Neural cell (in vitro differentiated cells): ENCODE data around the gene VSTM4. TPM values are rescaled to one million over a fixed set of nuclear protein-coding genes. Genes with fewer than 3 reads are reported as not detected.

Experiments used
- H2AFZ ChIP-seq: fragments of 200-600, 300-800 bp; sonication (generic), shearing (Covaris generic); 2 replicates; pipeline ENCODE4 v1.6.0; 2014; ENCODE audit warnings: low read depth, mild to moderate bottlenecking, antibody characterized with exemption, low read length, moderate library complexity
- H3F3A ChIP-seq: fragments of 200-600 bp; shearing (Covaris generic); 2 replicates; pipeline ENCODE4 v1.6.1; 2016; ENCODE audit warnings: mild to moderate bottlenecking, moderate library complexity, mixed read lengths, antibody characterized with exemption, low read length; ENCODE audit not compliant: insufficient read depth, poor library complexity, severe bottlenecking
- H3K27ac ChIP-seq: fragments of 200-600, 300-800 bp; sonication (generic), shearing (Covaris generic); 2 replicates; pipeline ENCODE4 v1.5.1; 2014; ENCODE audit warnings: mild to moderate bottlenecking, low read length, moderate library complexity
- H3K27me3 ChIP-seq: fragments of 300-800, 200-600 bp; sonication (generic), shearing (Covaris generic); 2 replicates; pipeline ENCODE4 v1.6.0; 2014; ENCODE audit warnings: mild to moderate bottlenecking, low read depth, low read length, moderate library complexity; ENCODE audit not compliant: insufficient read depth
- H3K36me3 ChIP-seq: fragments of 300-800, 200-600 bp; sonication (generic), shearing (Covaris generic); 2 replicates; pipeline ENCODE4 v1.5.1; 2014; ENCODE audit warnings: mild to moderate bottlenecking, antibody characterized with exemption, low read length, moderate library complexity; ENCODE audit not compliant: insufficient read depth
- H3K4me2 ChIP-seq: fragments of 300-800, 200-600 bp; sonication (generic), shearing (Covaris generic); 2 replicates; pipeline ENCODE4 v1.6.0; 2014; ENCODE audit warnings: mild to moderate bottlenecking, low read length
- H3K4me3 ChIP-seq: fragments of 300-800, 200-600 bp; sonication (generic), shearing (Covaris generic); 2 replicates; pipeline ENCODE4 v1.5.1; 2014; ENCODE audit warnings: mild to moderate bottlenecking, low read length, moderate library complexity
- H3K79me2 ChIP-seq: fragments of 200-600 bp; shearing (Covaris generic); replicated peaks from 2 replicates; pipeline ENCODE4 v1.6.0; 2014; ENCODE audit warnings: mild to moderate bottlenecking, low read length, moderate library complexity; ENCODE audit not compliant: insufficient read depth
- H3K9ac ChIP-seq: fragments of 300-800, 200-600 bp; sonication (generic), shearing (Covaris generic); 2 replicates; pipeline ENCODE4 v1.6.1; 2016; ENCODE audit warnings: mild to moderate bottlenecking, low read length, mixed read lengths
- H3K9me2 ChIP-seq: fragments of 200-600 bp; shearing (Covaris generic); 2 replicates; pipeline ENCODE4 v1.6.1; 2016; ENCODE audit warnings: mild to moderate bottlenecking, low read length, mixed read lengths; ENCODE audit not compliant: insufficient read depth
- H3K9me3 ChIP-seq: fragments of 200-600, 300-800 bp; sonication (generic), shearing (Covaris generic); 2 replicates; pipeline ENCODE4 v1.6.1; 2016; ENCODE audit warnings: mild to moderate bottlenecking, mixed run types, low read length, moderate library complexity, mixed read lengths
- H4K20me1 ChIP-seq: fragments of 200-600 bp; shearing (Covaris generic); 2 replicates; pipeline ENCODE4 v1.6.1; 2016; ENCODE audit warnings: mild to moderate bottlenecking, mixed run types; ENCODE audit not compliant: insufficient read depth
- CTCF ChIP-seq: fragments of 450-650 bp; IDR thresholded peaks from 2 replicates; pipeline ENCODE4 v1.5.1; 2014; ENCODE audit warnings: antibody characterized with exemption, mild to moderate bottlenecking, moderate library complexity; ENCODE audit not compliant: poor library complexity, severe bottlenecking
- EP300 ChIP-seq: fragments of 450-650 bp; conservative IDR thresholded peaks from 2 replicates; pipeline ENCODE4 v1.6.1; 2014; ENCODE audit warnings: antibody characterized with exemption, mild to moderate bottlenecking, moderate library complexity; ENCODE audit not compliant: poor library complexity, severe bottlenecking
- EZH2 ChIP-seq: fragments of 200-600, 300-800 bp; shearing (Covaris generic), sonication (generic); IDR thresholded peaks from 2 replicates; pipeline ENCODE4 v1.6.1; 2014; ENCODE audit warnings: antibody characterized with exemption, low read length, borderline replicate concordance, mild to moderate bottlenecking; ENCODE audit not compliant: insufficient read depth, poor library complexity, severe bottlenecking
- MXI1 ChIP-seq: fragments of 450-650 bp; conservative IDR thresholded peaks from 2 replicates; pipeline ENCODE4 v1.6.1; 2014; ENCODE audit warnings: antibody characterized with exemption, mild to moderate bottlenecking; ENCODE audit not compliant: poor library complexity, severe bottlenecking
- POLR2AphosphoS5 ChIP-seq: IDR thresholded peaks from 2 replicates; pipeline ENCODE4 v1.6.1; 2012
- RAD21 ChIP-seq: fragments of 450-650 bp; conservative IDR thresholded peaks from 2 replicates; pipeline ENCODE4 v1.6.1; 2014; ENCODE audit warnings: antibody characterized with exemption, mild to moderate bottlenecking, moderate library complexity
- REST ChIP-seq: IDR thresholded peaks from 2 replicates; pipeline ENCODE4 v1.6.1; 2012; ENCODE audit warnings: borderline replicate concordance
- SMC3 ChIP-seq: fragments of 450-650 bp; conservative IDR thresholded peaks from 2 replicates; pipeline ENCODE4 v1.6.1; 2014; ENCODE audit warnings: antibody characterized with exemption, mild to moderate bottlenecking, moderate library complexity; ENCODE audit not compliant: poor library complexity
- TAF1 ChIP-seq: IDR thresholded peaks from 2 replicates; pipeline ENCODE4 v1.6.1; 2012; ENCODE audit warnings: low read depth
- polyA plus RNA-seq: library from polyadenylated mRNA; depleted of rRNA; stranded (reverse); fragments of >200 nt; gene quantifications from 2 replicates; pipeline ENCODE4 v1.2.3, GENCODE V29; 2014

VSTM4 gene
- polyA plus RNA-seq, 1 donor from 2014 or later = 0.52 TPM

GRCh38 chr10:49141541-49142332 lies 26.4 kb upstream of the VSTM4 start:
- no peak overlapping the region for H3K4me3 ChIP-seq
- H3K79me2 ChIP-seq = no peaks in the 10 kb centered on the region
- H3K9me2 ChIP-seq = no peaks in the 10 kb centered on the region
- H3K9me3 ChIP-seq = no peaks in the 10 kb centered on the region
- no peaks in the 10 kb centered on the region for H3K27me3 ChIP-seq
- no peaks in the 10 kb centered on the region for H3F3A ChIP-seq
- H3K9ac ChIP-seq = no peak overlapping the region
- no peak overlapping the region for H3K27ac ChIP-seq
- no peak overlapping the region for H3K4me2 ChIP-seq
- H3K36me3 ChIP-seq = no peaks in the 10 kb centered on the region
- no peaks in the 10 kb centered on the region for H4K20me1 ChIP-seq
- TF ChIP-seq SMC3 = no peak
- TF ChIP-seq MXI1 = no peak
- TF ChIP-seq TAF1 = no peak
- H2AFZ ChIP-seq = no peak overlapping the region

GRCh38 chr10:49140304-49141177 lies 25.2 kb upstream of the VSTM4 start:
- H3K9ac ChIP-seq = no peak overlapping the region
- H3K36me3 ChIP-seq = no peaks in the 10 kb centered on the region
- H3K79me2 ChIP-seq = no peaks in the 10 kb centered on the region
- no peaks in the 10 kb centered on the region for H3K9me2 ChIP-seq
- H4K20me1 ChIP-seq = no peaks in the 10 kb centered on the region
- TF ChIP-seq EP300 (no peak), EZH2 (no peak), TAF1 (no peak), MXI1 (no peak), POLR2AphosphoS5 (no peak), RAD21 (no peak), SMC3 (no peak), CTCF (no peak), REST (no peak)
- no peaks in the 10 kb centered on the region for H3K9me3 ChIP-seq
- no peaks in the 10 kb centered on the region for H3K27me3 ChIP-seq
- H3F3A ChIP-seq = no peaks in the 10 kb centered on the region
- no peak overlapping the region for H3K4me2 ChIP-seq
- H2AFZ ChIP-seq = no peak overlapping the region
- no peak overlapping the region for H3K27ac ChIP-seq
- H3K4me3 ChIP-seq = no peak overlapping the region
